NCI-H146 treated with DMSO at 0.1 percent for 48 hours (cell line): ENCODE results near the gene EMC9.

Source experiments
- DNase-seq: peaks from one replicate; lab custom pipeline; 2025; ENCODE audit not compliant: unreplicated experiment; lab: John Stamatoyannopoulos, UW

EMC9 gene

DNA sequence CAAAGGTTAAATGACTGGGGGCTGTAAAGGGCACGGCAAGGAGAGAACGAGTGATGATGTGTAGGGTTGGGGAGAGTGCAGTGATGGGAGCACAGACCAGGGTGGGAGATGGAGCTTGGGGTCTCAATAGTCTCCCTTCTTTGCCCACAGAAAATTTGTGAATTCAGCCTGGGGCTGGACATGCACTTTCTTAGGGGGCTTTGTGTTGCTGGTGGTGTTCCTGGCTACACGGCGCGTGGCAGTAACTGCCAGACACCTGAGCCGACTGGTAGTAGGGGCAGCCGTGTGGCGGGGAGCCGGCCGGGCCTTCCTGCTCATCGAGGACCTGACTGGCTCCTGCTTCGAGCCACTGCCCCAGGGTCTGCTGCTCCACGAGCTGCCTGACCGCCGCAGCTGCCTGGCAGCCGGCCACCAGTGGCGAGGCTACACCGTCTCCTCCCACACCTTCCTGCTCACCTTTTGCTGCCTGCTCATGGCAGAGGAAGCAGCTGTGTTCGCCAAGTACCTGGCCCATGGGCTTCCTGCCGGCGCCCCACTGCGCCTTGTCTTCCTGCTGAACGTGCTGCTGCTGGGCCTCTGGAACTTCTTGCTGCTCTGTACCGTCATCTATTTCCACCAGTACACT is 9.2 kb downstream of the EMC9 start:
- DNase-seq: peak; percentile 39

DNA sequence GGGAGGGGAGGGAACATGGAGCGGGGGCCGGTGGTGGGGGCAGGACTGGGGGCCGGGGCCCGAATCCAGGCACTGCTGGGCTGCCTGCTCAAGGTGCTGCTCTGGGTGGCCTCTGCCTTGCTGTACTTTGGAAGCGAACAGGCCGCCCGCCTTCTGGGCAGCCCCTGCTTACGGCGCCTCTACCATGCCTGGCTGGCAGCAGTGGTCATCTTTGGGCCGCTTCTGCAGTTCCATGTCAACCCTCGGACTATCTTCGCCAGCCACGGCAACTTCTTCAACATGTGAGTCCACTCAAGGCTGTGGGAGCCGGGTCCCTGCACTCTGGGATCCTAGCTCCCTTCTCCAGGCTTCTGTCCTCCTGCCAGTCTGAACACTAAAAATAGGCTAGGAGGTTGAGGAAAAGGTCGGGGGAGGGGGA is 9.8 kb downstream of the EMC9 start:
- no peak for DNase-seq

DNA sequence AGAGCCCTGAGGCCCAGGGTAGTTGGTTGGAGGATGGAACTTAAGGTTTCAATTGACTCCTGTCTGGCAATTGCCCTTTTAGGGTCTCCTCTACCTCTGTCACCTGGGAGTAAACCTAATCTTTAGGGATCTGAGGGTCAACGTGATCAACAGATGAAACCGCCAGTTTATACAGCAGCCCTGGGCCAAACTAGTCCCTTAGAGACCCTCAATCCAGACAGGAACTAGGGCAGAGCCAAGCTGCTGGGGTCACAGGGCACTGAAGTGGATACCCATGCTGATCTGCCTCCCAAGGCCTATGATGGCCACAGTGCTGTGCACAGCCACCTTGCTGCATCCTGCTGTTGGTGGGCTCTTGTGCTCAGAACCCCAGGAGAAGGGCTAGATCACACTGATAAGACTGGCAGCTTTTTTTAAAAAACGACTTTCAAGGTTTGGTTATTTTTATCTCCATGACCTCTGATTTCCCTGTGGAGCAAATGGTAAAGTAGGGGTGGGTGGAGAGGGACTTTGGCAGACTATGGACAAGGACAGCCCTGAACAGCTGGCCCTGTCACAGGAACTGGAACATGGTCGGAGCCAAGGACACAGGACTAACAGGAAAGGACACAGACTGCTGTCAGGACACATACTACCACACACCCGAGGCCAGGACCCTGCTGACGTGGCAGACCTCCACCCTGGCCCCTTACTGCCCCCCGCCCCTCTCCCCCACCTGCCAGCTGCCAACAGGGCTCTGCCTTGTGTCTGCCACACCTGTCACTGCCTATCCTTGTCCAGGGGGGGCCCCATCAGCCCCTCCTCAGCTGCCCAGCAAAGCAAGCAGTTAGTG is 10.5 kb downstream of the EMC9 start:
- no peak for DNase-seq

DNA sequence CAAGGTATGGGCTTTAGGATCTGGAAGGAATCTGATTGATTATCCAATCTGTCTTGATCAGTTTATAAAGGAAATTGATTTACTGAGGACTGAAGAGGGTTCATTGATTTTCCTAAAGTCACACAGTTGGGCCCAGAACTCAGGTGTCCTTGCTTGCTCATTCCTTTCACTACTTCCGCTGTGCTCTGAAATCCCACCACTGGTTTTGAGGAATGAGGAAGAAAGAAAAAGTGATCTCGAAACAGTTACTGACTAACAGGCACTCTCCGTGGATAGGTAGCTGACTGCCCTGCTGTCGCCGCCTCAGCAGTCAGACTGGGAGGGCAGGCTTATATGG is 11.0 kb downstream of the EMC9 start, which contains the start of gene FITM1:
Gene FITM1 (plus strand): TSS at position 280 of the 337 bp plus-strand sequence. CDS start 905 bp downstream, outside the sequence.
- no peak for DNase-seq

DNA sequence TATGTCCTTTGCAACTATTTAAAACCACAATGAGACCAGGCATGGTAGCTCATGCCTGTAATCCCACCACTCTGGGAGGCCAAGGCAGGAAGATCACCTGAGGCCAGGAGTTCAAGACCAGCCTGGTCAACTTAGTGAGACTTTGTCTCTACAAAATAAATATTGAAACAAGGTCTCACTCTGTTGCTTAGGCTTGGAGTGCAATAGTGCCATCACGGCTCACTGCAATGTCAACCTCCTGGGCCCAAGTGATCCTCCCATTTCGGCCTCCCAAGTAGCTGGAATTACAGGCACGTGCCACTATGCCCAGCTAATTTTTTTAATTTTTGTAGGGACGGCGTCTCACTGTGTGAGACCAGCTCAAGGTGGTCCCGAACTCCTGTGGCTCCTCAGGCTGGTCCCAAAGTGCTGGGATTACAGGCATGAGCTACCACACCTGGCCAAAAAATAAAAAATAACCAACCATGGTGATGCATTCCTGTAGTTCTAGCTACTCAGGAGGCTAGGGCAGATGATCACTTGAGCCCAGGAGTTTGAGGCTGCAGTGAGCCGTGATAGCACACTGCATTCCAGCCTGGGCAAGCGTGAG is 11.9 kb downstream of the EMC9 start:
- DNase-seq: no peak

DNA sequence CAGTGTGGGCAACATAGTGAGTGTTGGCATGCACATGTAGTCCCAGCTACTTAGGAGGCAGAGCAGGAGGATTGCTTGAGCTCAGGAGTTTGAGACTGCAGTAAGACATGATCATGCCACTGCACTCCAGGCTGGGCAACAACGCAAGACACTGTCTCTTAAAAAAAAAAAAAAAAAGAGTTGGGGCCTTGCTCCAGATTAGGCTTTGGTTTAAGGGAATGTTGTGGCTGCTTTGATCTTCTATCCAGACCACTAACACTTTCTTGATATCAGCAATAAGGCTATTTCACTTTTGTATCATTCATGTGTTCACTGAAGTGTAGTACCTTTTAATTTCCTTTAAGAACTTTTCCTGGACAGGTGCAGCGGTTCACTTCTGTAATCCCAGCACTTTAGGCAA is 13.7 kb downstream of the EMC9 start:
- DNase-seq: no peak

DNA sequence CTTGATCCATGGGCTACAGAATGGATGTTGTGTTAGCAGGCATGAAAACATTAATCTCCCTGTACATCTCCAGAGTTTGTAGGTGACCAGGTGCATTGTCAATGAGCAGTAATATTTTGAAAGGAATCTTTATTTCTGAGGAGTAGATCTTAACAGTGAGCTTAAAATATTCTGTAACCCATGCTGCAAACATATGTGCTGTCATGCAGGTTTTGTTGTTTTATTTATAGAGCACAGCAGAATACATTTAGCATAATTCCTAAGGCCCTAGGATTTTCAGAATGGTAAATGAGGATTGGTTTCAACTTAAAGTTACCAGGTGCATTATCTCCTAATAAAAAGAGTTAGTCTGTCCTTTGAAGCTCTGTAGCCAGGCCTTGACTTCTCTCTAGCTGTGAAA is 14.5 kb downstream of the EMC9 start:
- DNase-seq: no peak

DNA sequence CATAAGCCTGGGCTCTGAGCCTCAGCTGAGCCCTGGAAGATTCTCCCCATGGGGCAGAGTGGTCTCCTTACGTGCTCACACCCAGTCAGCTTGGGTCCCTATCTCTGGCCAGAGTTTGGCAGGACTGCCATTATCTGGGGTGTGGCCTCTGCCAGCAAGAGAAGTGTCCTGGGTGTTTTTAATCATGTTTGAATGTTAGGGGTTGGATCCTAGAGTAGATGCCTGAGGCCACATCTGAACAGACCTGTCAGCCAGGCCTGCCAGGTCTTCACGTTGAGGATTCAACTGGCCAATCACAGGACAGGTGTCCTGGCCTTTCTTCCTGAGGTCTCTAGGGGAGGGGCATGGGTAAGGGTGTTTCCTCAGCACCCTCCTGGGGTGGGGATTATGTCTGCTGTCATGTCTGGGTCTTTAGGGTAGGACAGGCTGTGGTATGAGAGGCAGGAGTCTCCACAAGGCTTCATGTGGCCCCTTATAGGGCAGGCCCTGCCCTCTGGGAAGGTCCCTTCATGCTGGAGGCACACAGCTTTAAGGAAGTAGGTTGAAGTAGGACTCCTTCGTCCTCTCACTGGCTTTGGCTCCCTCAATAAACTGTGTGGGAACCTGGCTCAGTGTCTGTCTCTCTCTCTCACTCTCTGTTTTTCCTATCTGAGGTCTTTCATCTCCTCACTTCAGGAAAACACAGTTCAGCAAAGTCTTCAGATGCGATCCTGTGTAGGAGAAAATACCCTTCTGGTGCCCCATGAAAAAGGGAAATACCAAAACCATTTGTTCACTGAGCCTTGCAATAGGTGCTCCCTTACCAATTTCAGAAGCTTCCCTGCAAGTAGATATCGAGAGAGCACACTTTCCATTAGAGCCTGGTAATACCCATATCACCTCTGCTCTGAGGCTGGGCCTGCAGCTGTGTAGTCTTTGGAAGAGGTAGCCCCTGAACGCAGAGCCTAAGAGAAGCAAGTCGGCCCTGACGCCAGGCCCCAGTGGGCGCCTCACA is 17.7 kb downstream of the EMC9 start:
- no peak for DNase-seq

DNA sequence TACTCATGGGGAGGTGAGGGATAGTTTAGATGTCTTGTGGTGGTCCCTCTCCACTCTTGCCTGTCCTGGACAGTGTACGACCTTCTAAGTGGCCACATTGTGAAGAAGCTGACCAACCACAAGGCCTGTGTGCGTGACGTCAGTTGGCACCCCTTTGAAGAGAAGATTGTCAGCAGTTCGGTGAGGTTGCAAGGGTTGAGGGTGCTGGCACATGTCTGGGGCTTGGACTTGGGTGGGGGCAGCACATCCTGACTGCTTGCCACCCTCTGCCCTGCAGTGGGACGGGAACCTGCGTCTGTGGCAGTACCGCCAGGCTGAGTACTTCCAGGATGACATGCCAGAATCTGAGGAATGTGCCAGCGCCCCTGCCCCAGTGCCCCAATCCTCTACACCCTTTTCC is 18.5 kb downstream of the EMC9 start:
- no peak for DNase-seq

DNA sequence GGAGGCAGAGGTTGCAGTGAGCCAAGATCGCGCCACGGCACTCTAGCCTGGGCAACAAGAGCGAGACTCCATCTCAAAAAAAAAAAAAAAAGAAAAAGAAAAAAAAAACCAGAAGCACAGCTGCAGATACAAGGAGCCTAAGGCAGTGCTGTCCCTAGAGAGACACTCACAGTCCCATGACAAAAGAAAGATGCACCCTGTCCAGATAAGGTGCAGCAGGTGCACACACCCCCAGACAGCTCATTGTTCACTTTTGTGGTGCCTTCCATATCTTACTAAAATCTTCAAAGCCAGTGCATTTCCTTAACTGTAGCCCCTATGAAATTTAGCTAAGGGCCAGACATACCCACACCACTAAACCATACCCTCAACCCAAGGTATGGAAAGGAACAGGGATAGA is 19.0 kb downstream of the EMC9 start:
- no peak for DNase-seq

DNA sequence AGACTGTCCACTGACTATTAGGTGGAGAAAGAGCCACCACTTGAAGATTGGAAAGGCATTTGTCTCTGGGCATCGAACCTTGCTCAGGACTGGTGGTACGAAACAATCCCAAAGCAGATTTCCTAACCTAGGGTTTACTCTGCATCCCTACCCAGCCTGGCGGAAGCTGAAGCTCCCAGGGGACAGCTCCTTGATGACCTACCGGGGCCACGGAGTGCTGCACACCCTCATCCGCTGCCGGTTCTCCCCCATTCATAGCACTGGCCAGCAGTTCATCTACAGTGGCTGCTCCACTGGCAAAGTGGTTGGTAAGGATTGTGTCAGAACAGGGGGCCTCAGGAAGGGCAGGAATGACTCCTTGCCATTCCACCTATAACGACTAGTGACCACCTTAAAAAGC is 20.2 kb downstream of the EMC9 start:
- DNase-seq: no peak

DNA sequence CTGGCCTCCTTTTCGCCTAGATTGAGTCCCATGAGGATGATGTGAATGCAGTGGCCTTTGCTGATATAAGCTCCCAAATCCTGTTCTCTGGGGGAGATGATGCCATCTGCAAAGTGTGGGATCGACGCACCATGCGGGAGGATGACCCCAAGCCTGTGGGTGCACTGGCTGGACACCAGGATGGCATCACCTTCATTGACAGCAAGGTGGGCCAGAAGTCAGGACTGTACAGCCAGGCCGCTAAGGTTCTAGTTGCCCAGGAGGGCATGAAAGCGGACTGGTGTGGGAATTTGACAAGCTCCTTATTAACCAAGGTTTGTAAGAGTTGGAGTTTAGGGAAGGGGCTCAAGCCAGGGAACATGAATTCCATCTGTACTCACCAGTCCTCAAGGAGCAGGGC is 21.7 kb downstream of the EMC9 start:
- DNase-seq: no peak

DNA sequence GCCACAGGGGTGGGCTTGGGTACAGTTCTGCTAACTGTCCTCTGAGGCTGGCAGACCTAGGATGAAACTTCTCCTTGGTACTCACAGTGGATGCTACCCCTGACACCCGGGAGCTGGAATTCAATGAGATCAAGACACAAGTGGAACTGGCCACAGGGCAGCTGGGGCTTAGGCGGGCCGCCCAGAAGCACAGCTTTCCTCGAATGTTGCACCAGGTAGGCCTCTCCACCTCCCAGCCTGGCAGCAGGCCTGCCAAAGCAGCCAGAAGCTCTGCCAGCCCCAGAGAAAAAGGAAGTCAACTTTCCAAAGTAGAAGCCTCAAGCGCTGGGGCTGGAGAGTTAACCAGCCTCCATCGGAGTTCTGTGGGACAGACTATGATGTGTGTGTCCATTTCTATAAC is 24.2 kb downstream of the EMC9 start:
- DNase-seq: no peak

DNA sequence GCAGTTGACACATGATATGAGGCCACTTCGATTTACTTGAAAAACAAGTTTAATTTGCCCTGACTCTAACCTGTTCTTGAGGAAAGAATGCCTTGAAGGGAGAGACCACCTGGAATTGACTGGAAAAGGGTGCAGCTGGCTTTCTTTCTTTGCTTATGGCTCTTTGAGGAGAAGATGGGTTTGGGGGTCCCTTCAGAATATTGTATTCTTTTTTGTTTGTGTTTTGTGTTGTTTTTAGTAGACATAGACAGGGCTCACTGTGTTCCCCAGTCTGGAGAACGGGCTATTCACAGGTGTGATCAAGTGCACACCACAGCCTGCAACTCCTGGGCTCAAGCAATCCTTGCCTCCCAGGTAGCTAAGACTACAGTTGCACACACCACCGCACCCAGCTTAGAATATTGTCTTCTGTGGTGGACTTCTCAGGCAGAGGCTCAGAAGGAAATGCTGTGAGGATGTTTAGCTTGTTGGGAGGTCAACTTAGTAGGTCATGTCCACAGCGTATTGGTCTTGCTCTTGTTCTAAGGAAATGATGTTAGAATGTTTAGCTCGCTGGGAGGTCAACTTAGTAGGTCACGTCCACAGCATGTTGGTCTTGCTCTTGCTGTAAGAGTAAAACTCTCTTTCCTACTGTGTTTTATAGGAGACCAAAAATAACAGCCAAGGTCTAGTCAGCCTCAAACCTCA is 25.1 kb downstream of the EMC9 start:
- DNase-seq: no peak

DNA sequence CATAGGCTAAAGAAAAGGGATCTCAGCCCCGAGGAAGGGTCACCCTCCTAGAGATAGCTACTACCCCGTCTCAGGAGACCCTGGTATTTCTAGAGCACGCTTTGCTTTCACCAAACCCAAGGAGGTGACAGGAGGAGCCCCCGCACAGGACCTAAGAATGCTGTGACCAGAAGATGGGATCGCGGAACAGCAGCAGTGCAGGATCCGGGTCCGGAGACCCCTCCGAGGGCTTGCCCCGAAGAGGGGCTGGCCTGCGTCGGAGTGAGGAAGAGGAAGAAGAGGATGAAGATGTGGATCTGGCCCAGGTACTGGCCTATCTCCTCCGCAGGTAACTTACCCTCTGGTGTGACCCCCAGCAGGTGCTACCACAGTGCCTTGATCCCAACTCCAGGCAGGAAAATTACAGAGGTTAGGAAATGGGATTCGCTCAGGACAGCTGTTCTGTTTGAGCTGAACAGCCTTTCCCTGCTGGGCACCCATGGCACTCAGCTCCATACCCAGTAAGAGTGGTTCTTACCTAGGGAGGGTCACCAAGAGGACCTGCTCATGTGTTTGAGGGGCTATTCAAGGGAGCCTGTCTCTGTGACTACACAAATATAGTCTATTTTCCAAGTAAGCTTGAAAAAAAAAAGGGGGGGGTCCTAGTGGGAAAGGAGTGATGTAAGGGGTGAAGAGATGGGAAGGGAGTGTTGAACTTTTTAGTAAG is 25.8 kb downstream of the EMC9 start:
- DNase-seq: no peak

DNA sequence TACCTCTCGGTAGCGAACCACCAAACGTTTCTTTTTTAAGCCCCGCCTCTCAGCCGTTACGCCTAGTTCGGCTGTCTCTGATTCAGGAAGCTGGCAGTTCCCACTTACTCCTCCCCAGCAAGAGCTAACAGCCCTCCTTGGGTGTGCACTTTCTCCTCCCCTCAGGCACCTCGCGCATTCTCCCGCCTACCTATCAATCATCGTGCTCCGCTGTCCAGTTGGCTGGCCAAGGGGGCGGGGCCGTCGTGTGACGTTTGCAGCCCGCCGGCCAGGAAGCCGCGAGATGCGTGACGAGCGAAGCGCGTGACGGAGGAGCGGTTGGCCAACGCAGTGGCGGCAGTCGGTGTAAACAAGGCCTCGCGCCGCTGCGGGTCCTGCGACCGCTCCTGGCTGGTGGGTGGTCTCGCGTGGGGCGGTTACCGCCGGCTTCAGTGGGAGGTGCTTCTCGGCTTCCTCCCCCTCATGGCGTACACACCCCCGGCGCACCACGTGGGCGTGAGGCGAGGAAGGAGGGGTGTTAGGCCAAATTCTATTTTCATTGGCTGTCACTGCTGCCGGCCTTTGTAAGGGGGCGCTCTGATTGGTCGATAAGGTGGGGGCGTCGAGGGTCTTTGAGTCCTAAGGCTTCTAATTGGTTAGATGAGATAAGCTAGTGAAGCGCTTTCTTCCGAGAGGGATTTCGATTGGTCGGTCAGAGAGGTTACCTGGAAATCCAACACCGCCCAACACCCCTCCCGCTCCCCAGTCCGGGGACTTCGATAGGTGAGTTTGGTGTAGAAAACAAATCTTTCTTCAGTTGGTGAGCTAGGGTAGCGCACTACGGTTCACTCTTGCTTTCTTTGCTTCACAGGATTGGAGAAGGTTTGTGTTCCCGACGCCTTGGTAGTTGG is 26.6 kb downstream of the EMC9 start, which contains the start of the genes DCAF11 and NRL:
Gene DCAF11 (plus strand): TSS at position 246 of the 890 bp plus-strand sequence. CDS start 818 bp downstream, outside the sequence.
Gene NRL (minus strand): TSS at position 418 of the 890 bp plus-strand sequence. CDS start 32,101 bp downstream, outside the sequence.
- peak; percentile 98 for DNase-seq

DNA sequence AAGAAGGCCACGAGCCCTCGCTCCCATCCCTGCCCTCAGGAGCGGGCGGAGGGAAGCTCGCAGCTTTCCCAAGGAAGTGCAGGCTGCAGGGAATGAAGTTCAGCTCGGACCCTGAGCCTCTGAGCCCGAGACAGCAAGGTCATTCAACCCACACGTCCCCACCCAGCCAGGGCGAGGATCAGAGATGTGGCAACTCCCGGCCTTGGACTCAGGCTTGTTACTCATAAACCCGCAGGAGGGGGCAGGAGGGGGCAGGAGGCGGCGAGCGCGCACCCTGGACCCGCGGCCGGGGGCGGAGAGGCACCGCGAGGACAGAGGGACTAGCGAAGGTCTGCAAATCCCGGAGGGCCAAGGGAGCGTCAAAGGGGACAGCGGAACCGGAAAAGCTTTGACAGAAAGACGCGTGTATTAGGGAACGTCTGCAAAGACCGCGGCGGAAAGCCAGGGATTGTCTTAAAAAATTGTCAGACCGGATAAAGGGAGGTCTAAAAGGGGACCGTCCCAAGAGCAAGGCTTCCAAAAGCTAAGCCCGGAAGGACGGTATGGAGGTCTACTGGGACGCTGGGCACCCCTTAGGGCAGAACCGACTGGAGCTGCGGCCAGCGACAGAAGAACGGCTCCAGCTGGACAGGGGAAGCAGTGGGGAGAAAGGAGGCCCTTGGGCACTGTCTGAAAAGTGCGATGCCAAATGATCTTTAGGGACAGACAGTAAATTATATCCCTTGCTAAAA is 27.4 kb downstream of the EMC9 start:
- peak; percentile 70 for DNase-seq

DNA sequence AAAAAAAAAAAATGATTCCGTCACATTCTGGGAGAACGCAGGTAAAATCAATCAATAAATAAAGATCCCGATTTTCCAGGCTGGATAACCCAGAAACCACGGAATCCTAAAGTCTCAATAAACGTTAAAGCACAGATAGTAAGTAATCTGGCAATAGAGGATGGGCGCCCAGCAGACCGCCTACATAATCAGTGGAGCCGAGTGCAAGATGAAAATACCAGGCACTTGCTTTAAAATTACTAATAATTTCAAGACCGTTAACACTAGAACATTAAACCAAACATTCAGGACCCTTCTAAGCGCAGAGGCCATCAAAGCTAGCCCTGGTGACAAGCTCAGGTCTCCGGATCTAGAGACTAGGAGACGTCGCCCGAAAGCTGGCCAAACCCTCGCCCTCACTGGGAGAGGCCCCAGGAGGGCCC is 28.0 kb downstream of the EMC9 start:
- no peak for DNase-seq
